HG03103 (cell line): ENCODE data around the gene EXOC3.
A peak's percentile ranks its signal among the peaks of the same experiment; 100 is the strongest.
"Not testable (repeated sequence)": the region's sequence is repeated elsewhere in the genome, so short reads cannot be mapped to it uniquely, and the experiment has no call there.

Source experiments
- ATAC-seq: cut with Tn5 transposase; IDR thresholded peaks from one replicate; pipeline ENCODE4 v1.9.1; 2021; ENCODE audit warnings: low read depth; ENCODE audit not compliant: unreplicated experiment

Gene EXOC3

GRCh38 chr5:442335-443238 lies at the start of gene EXOC3:
Gene EXOC3 (plus strand): TSS chr5:443176. CDS start chr5:446206, 3,030 bp downstream.
- peak; percentile 68 for ATAC-seq

DNA sequence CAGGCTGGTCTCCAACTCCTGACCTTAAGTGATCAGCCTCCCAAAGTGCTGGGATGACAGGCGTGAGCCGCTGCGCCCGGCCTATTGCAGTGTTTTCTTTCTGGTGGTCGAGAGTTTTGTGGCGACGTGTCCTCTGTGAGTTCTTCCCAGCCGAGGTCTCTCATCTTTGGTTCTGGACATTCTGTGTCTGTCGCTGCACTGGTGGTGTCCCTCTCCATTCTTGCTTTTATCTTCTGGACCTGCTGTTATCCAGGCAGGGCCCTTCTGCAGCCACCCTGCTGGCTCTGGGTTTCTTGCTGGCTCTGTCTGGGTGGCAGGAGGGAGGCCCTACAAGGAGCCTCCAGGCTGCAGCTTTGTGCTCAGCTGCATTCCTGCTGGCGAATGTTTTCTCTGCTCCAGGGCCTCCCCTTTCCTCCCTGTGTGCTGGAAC lies 49.1 kb upstream of the EXOC3 start:
- no peak for ATAC-seq

DNA sequence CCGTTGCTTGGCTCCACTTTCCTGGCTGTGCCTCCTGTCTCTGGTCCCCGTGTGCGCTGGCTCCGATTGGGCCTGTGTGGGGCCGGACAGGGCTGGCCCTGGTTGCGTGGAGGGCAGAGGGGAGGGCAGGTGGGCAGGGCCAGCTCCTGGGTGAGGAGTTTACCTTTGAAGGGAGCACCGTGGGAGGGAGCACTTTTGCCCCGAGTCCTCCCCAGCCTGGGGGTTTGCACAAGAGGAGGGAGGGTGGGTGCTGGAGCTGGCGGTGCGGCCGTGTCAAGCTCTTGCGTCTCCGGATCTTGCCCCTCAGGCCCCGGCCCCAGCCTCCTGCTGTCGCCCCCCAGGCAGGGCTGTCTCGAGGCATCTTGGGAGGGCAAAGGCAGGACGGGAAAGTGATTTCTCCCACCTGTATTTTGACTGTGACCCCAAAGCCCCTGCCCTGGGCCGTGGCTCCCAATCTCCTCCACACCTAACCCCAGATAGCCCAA lies 48.3 kb upstream of the EXOC3 start:
- ATAC-seq: no peak

DNA sequence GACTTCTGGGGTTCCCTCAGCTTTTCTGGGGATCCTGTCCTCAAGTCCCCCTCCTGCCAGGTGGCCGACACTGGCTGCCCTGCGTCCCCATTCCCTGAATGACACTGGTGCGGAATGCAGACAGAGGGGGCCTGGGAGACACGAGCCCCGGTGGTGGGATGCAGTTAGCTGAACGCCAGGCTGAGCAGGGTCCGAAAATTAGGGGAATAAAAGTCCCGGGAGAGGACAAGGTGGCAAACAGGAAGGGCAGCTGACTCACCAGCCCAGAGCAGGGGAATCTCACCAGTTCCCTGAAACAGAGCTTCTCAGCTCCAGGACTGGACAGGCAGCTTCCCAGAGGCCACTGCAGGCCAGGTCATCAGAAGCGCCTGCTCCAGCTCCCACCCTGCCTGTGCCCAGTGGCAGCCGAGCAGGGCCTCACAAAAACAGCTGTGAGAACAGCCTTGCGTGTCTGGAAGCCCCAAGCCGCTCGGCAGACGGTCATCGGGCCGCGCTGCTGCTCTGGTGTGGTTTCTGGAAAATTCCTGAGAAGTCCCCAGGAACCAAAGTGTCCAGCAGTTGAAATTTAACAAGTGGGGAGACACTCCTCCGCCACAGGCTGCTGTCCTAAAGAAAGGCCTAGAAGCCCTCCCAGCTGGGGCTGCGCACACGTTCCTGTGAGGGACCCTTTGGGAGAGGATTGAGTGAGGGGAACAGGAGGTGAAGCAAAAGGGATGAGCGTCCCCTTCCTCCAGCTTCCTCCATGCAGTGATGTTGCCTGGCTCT lies 47.6 kb upstream of the EXOC3 start:
- no peak for ATAC-seq

DNA sequence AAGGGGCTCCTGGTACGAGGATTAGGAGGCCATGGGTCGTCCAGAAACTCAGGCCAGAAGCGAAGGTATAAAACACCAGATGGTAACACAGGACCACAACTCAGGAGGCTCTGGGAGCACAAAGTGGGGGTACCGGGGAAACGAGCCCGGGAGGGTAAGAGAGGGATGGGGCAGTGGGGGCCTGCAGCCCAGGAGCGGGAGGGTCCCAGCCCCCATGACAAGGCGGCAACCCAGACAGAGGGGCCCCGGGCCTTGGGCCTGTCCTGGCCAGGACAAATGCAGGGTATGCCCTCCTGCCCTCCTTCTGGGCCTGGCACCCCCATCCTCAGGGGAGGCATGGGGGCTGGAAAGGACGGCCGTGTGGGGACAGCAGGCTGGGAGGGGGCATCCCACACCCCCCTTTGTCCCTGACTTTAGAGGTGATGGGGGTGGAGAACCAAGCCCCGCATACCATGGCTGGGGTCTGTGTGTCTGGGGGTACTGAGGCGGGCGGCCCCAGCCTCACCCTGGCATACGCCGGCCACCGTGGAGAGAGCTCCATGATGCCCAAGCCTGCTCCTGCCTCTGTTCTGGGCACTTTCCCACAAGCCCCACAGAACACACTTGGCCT lies 47.0 kb upstream of the EXOC3 start:
- no peak for ATAC-seq

GRCh38 chr5:396531-396961 lies 46.4 kb upstream of the EXOC3 start:
- ATAC-seq: no peak

DNA sequence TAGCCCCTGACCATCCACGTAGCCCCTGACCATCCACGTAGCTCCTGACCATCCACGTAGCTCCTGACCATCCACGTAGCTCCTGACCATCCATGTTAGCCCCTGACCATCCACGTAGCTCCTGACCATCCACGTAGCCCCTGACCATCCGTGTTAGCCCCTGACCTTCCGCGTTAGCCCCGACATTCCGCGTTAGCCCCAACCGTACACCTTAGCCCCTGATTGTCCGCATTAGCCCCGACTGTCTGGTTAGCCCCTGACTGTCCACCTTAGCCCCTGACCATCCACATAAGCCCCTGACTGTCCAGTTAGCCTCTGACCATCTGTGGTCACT lies 44.9 kb upstream of the EXOC3 start:
- not testable (repeated sequence) for ATAC-seq

DNA sequence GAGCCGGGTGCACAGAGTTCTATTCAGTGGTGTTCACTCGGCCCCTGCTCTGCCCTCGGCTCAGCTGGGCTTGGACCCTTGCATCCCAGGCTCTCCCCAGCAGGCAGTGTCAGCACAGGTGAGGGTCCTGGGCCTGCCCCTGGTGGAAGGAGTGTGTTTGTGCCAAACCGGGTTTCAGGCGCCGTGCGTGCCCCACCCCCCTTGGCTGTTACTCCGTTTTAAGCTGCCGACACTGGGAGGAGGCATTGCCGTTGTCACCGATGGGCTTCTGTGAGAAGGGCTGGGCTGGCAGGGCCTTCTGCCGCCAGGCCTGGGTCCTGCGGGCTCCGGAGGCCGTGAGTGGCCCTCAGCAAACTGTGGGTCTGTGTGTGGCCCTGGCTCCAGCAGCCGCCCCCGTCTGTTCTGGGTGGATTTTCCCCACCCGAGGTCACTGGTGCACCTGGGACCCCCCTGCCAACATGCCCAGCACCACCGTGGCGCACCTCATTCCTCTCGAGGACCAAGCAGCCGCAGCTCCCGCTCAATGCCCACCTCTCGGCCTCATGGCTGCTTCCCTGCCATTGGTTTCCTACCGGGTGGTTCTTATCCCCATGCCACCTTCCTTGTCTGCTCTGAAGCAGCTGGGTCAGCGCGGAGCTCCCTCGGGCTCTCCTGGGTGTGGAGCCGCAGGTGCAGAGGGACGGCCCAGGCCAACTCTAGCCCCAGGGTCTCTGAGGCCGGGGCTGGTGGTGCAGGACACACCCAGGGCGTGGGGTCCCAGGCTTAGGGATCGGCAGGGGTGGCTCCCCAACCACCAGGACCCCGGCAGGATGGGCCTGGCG lies 44.3 kb upstream of the EXOC3 start:
- ATAC-seq: no peak

- ATAC-seq: peak; percentile 65
Observed at GRCh38 chr5:399296-400281, 43.4 kb upstream of the EXOC3 start.

- peak; percentile 6 for ATAC-seq
Observed at GRCh38 chr5:400282-401145, 42.5 kb upstream of the EXOC3 start.

GRCh38 chr5:401146-402034 lies 41.6 kb upstream of the EXOC3 start:
- ATAC-seq: no peak

DNA sequence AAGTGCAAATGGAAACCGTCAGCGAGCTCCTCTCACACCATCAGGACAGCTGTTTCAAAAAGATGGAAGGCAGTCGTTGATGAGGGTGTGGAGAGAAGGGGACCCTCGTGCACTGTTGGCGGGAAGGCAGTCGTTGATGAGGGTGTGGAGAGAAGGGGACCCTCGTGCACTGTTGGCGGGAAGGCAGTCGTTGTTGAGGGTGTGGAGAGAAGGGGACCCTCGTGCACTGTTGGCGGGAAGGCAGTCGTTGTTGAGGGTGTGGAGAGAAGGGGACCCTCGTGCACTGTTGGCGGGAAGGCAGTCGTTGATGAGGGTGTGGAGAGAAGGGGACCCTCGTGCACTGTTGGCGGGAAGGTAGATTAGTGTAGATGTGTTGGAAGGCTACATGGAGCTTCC lies 40.8 kb upstream of the EXOC3 start:
- not testable (repeated sequence) for ATAC-seq

- ATAC-seq: peak; percentile 54
Observed at GRCh38 chr5:402615-403359, 40.2 kb upstream of the EXOC3 start.

DNA sequence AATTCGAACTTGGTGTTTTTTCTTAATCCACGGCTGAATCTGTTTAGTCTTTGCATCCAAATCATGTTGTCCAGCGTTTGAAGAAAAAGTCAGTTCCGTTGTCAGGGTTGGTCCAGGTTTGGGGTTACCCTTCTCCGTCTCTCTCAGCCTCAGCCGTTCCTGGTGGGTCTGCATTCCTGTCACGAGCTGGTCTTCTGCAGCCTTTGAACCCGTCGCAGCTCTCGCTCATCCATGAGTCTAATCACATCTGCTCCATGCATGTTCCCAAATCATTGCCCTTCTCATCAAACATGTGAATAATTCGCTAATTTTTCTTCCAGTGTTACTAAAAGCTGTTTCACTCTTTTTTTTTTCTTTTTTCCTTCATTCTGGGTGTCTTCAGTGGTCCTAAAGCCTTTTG lies 39.0 kb upstream of the EXOC3 start:
- ATAC-seq: no peak

- no peak for ATAC-seq
Observed at GRCh38 chr5:404666-405241, 38.2 kb upstream of the EXOC3 start.

GRCh38 chr5:405421-405820 lies 37.6 kb upstream of the EXOC3 start:
- ATAC-seq: no peak
